Neural progenitor cell (in vitro differentiated cells): ENCODE results near the gene TGFB2.

Experiments
- CTCF ChIP-seq: fragments of 200-600 bp; sonication (generic); IDR thresholded peaks from 2 replicates; pipeline ENCODE4 v1.5.1; 2017; ENCODE audit warnings: antibody characterized with exemption, mild to moderate bottlenecking
- EZH2 ChIP-seq: fragments of 200-600 bp; sonication (generic); IDR thresholded peaks from 2 replicates; pipeline ENCODE4 v1.6.1; 2017; ENCODE audit warnings: antibody characterized with exemption, mild to moderate bottlenecking, moderate library complexity

DNA sequence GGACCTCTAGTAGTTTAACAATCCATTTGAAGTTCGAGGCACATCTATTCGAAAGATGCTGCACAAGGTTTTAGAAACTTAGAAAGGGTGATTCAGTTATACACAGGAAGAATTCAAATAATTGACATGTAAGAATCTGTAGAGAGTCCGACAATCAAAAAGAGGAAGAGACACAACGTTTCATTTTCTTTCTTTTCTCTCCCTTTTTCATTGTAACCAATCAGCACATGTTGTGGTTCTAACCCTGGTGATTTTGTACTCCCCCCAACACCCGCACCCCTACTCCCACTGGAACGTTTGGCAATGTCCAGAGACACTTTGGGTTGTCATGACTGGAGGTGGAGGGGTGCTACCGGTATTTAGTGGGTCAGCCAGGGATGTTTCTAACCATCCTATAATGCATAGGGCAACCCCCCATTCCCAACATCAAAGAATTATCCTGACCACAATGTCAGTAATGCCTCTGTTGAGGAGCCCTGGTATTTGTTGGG lies 4.9 kb downstream of the TGFB2 start:
- TF ChIP-seq CTCF (no peak), EZH2 (no peak)
